HG03432 (cell line): Measurements from ENCODE around the gene SSH2.
"Not testable (repeated sequence)": the region's sequence is repeated elsewhere in the genome, so short reads cannot be mapped to it uniquely, and the experiment has no call there.

ENCODE experiments used
- ATAC-seq: cut with Tn5 transposase; IDR thresholded peaks from one replicate; pipeline ENCODE4 v1.9.1; 2021; ENCODE audit warnings: mild to moderate bottlenecking, moderate library complexity; ENCODE audit not compliant: unreplicated experiment

The SSH2 gene

GRCh38 chr17:29929533-29930408 is at the start of gene SSH2:
SSH2 (minus strand) TSS chr17:29930228; CDS start chr17:29930000, 228 bp downstream.
- ATAC-seq = peak; percentile 66

GRCh38 chr17:29977836-29978235 is 47.8 kb upstream of the SSH2 start:
- ATAC-seq = no peak

- ATAC-seq = no peak
Observed at GRCh38 chr17:29973005-29973404, 43.0 kb upstream of the SSH2 start.

GRCh38 chr17:29972277-29972676 is 42.2 kb upstream of the SSH2 start:
- no peak for ATAC-seq

- ATAC-seq = no peak
Observed at GRCh38 chr17:29968271-29968670, 38.2 kb upstream of the SSH2 start.

- no peak for ATAC-seq
Observed at GRCh38 chr17:29962656-29963055, 32.6 kb upstream of the SSH2 start.

GRCh38 chr17:29959658-29960337 is 29.8 kb upstream of the SSH2 start:
- ATAC-seq = no peak

GRCh38 chr17:29958947-29959657 is 29.1 kb upstream of the SSH2 start:
- ATAC-seq = no peak

GRCh38 chr17:29957488-29957887 is 27.5 kb upstream of the SSH2 start:
- ATAC-seq = not testable (repeated sequence)

- ATAC-seq = no peak
Observed at GRCh38 chr17:29956225-29956624, 26.2 kb upstream of the SSH2 start.

- ATAC-seq = no peak
Observed at GRCh38 chr17:29954405-29954804, 24.4 kb upstream of the SSH2 start.

- no peak for ATAC-seq
Observed at GRCh38 chr17:29949696-29950095, 19.7 kb upstream of the SSH2 start.

- ATAC-seq = no peak
Observed at GRCh38 chr17:29948448-29949215, 18.6 kb upstream of the SSH2 start.

GRCh38 chr17:29945281-29945680 is 15.3 kb upstream of the SSH2 start:
- ATAC-seq = no peak

- no peak for ATAC-seq
Observed at GRCh38 chr17:29941334-29941733, 11.3 kb upstream of the SSH2 start, which contains the start of gene EFCAB5. EFCAB5 (plus strand) TSS chr17:29941634; CDS start chr17:29941797, 163 bp downstream.

GRCh38 chr17:29936724-29937123 is 6.7 kb upstream of the SSH2 start:
- ATAC-seq = no peak

GRCh38 chr17:29935909-29936308 is 5.9 kb upstream of the SSH2 start:
- ATAC-seq = not testable (repeated sequence)

- ATAC-seq = no peak
Observed at GRCh38 chr17:29933379-29933778, 3.4 kb upstream of the SSH2 start.

GRCh38 chr17:29931231-29931932 is 1.4 kb upstream of the SSH2 start:
- peak; percentile 64 for ATAC-seq

- ATAC-seq = no peak
Observed at GRCh38 chr17:29930409-29931010, 482 bp upstream of the SSH2 start.
